HG03066 (cell line): ENCODE results near the gene EAF1.
"Not testable (repeated sequence)": the region's sequence is repeated elsewhere in the genome, so short reads cannot be mapped to it uniquely, and the experiment has no call there.

Source experiments
- ATAC-seq: cut with Tn5 transposase; IDR thresholded peaks from one replicate; pipeline ENCODE4 v1.9.1; 2021; ENCODE audit warnings: low read depth; ENCODE audit not compliant: unreplicated experiment

Gene EAF1

DNA sequence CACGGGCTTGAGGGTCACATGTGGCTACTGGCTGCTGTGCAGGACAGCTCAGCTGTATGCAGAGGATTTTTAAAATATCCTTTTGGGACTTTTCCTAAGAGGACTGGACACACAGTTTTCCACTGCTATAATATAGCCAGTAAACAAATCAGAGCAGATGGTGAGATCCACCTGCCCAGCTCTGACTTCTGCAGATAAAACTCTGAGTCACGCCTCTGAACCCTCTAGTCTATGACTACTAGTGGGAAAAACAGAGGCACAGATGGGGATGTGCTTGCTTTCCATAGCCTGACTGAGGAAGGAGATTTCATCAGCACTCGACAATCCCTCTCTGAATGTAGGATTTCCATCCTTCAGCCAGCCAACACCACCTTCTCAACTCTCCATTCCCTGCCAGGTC, 49.0 kb downstream of the EAF1 start:
- ATAC-seq: no peak

DNA sequence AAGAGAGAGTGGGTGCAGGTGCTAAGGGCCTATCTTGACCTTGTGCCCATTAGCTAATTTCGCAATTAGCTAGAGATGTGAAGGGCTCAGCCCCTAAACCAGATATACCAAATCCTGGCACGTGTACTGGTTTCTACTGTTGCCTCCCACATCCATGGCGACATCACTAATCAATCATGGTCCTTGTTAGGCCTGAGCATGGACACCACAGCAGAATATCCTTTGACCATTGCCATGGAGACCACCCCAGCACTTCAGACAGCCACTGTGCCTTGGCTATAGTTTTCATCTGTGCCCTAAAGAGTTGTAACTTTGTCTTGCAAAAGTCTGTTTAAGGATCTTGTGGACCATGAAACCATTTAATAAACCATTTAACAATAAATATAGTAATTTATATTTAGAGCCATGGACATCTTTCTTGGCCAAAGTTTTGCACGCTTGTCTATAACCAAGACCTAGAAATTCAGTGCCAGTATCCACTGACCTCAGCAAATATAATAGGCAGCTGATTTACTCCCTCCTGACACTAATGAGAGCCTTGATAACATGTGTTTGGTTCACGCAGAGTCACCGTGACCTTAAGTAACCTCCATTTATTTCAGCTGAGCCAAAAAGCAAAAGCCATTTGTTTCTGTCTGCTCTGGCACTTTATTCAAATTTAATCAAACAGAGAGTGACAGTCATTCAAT, 50.7 kb downstream of the EAF1 start:
- ATAC-seq: no peak

DNA sequence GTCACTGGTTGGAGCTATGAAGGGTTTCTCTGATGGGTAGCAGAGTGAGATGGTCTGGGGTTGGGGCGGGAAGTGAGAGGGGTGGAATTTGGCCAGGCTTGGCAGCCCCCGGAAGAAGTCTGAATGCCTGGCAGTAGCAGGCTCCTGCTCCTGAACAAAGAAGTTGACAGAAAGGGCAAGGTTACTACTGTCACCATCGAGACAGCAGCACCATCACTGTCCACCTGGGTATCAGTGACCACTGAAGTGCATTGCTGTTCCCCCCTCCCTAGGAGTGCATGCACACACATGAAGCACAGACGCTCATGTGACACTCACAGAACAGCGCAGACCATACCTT, 51.2 kb downstream of the EAF1 start:
- ATAC-seq: no peak

GRCh38 chr3:15479400-15480224, 52.2 kb downstream of the EAF1 start:
- ATAC-seq: no peak

DNA sequence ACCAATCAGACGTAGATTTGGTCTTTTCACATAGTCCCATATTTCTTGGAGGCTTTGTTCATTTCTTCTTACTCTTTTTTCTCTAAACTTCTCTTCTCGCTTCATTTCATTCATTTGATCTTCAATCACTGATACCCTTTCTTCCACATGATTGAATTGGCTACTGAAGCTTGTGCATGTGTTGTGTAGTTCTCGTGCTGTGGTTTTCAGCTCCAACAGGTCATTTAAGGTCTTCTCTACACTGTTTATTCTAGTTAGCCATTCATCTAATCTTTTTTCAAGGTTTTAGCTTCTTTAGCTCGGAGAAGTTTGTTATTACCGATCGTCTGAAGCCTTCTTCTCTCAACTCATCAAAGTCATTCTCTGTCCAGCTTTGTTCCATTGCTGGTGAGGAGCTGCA, 57.2 kb downstream of the EAF1 start:
- ATAC-seq: not testable (repeated sequence)

GRCh38 chr3:15486020-15486419, 58.6 kb downstream of the EAF1 start:
- ATAC-seq: no peak

DNA sequence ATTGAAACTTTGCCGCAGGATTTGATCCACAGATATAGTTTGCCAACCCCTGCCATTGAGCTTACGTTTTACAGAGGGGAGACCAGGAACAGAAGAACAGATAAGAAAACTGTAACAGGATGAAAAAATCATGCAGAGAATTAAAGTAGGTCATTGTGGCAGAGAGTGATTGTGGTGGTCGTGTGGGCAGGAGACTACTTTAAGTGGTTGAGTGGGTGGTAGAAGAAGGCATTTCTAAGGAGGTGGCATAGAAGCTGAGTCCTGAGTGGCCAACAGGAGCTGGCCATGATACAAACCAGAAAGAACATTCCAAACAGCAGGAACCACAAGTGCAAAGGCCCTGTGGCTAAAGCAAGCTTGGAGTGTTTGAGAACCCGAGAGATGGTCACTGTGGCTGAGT, 59.6 kb downstream of the EAF1 start:
- no peak for ATAC-seq

DNA sequence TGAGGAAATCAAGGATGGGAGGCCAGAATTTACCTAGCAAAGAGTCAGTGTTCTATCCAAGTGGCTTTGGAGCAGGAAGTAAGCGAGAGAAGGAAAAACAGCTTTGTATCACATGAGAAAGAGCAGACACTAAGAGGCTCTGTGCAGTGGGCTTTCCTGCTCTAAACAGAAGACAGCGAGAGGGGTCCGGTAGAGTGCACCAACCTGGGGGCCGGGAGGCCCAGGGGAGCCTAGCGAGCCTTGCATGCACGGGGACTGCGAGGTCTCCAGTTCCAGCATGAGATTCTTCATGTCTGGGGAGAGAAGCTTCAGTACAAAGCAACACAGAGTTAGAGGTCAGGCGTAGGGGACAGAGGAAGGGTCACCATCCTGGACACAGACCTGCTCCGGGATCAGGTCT, 60.6 kb downstream of the EAF1 start:
- no peak for ATAC-seq

GRCh38 chr3:15490158-15490557, 62.8 kb downstream of the EAF1 start:
- no peak for ATAC-seq

- ATAC-seq: no peak
Observed at GRCh38 chr3:15491143-15491542, 63.7 kb downstream of the EAF1 start.
